Gastroesophageal sphincter (tissue), 3 donors: ENCODE measurements around the gene LTF.

ENCODE experiments used
- CTCF ChIP-seq, 4 experiments: fragments of 200-600 bp in 2 of 4; fragments of 450-650 bp in 2 of 4; sonication (generic) in 1 of 4; IDR thresholded peaks; one replicate each; pipeline ENCODE4 v1.5.1; 2017 to 2019; ENCODE audit warnings: antibody characterized with exemption in 4 of 4, mild to moderate bottlenecking in 2 of 4, moderate library complexity in 2 of 4
- POLR2A ChIP-seq, 2 donors: fragments of 450-650 bp; IDR thresholded peaks; one replicate each; pipeline ENCODE4 v1.6.1; 2017; ENCODE audit warnings: antibody characterized with exemption in 2 of 2, mild to moderate bottlenecking in 2 of 2, moderate library complexity in 1 of 2
- POLR2AphosphoS5 ChIP-seq: sonication (generic); formaldehyde crosslinking; IDR thresholded peaks from one replicate; pipeline ENCODE4 v1.6.1; 2017; ENCODE audit warnings: antibody characterized with exemption

- TF ChIP-seq CTCF (IDR thresholded peaks at IDR 0.05) = peak in 3 of 4 experiments; percentile 35 to 55 (median 50)
- TF ChIP-seq POLR2A (IDR thresholded peaks at IDR 0.05) = no peak
- TF ChIP-seq POLR2AphosphoS5 = no peak
Observed at GRCh38 chr3:46442576-46443530, 21.9 kb downstream of the LTF start.
